Chondrocyte (in vitro differentiated cells): ENCODE results near the gene ZKSCAN5. TPM values are rescaled to one million over a fixed set of nuclear protein-coding genes. Genes with fewer than 3 reads are reported as not detected.

Experiments used
- DNase-seq: peaks from one replicate; pipeline ENCODE4 v3.0.0; 2021; ENCODE audit warnings: mixed read lengths, low spot score
- H3K27ac Mint-ChIP-seq: one replicate; pipeline ENCODE4 v1.8.0; 2021; ENCODE audit warnings: mild to moderate bottlenecking, moderate library complexity, mixed read lengths; ENCODE audit not compliant: unreplicated experiment
- H3K27me3 Mint-ChIP-seq: 2 replicates; pipeline ENCODE4 v1.8.0; 2021; ENCODE audit warnings: low read depth, mixed read lengths
- H3K36me3 Mint-ChIP-seq: 2 replicates; pipeline ENCODE4 v1.8.0; 2021; ENCODE audit warnings: low read depth, mixed read lengths
- H3K4me1 Mint-ChIP-seq: 2 replicates; pipeline ENCODE4 v1.8.0; 2021; ENCODE audit warnings: low read depth, mild to moderate bottlenecking, mixed read lengths
- H3K4me3 Mint-ChIP-seq: one replicate; pipeline ENCODE4 v1.8.0; 2021; ENCODE audit warnings: mild to moderate bottlenecking, moderate library complexity, mixed read lengths; ENCODE audit not compliant: unreplicated experiment
- H3K9me3 Mint-ChIP-seq: 2 replicates; pipeline ENCODE4 v1.8.0; 2021; ENCODE audit warnings: low read depth, mixed read lengths
- long read RNA-seq: library from polyadenylated mRNA; stranded (forward); transcript quantifications from one replicate; pipeline ENCODE4 v2.0.0, GENCODE V29; 2021
- total RNA-seq: library from RNA; stranded (reverse); gene quantifications from 3 replicates; pipeline ENCODE4 v1.2.1, GENCODE V29; 2021
- TF ChIP-seq, protein P1 (sequence below): fragments of 200-600 bp; sonication (generic); IDR thresholded peaks from 2 replicates; pipeline ENCODE4 v1.5.0; 2021; ENCODE audit warnings: antibody characterized with exemption, mild to moderate bottlenecking, moderate library complexity

The ZKSCAN5 gene
- 11.5 to 12.4 TPM (median 11.5 TPM) in 3 replicates for total RNA-seq
- long read RNA-seq, full-length matches to known transcripts: 8 of 27 reads
- long read RNA-seq, partial matches to known transcripts: 7 of 27 reads
- long read RNA-seq, other reads (novel, unspliced or antisense): 12 of 27 reads

DNA sequence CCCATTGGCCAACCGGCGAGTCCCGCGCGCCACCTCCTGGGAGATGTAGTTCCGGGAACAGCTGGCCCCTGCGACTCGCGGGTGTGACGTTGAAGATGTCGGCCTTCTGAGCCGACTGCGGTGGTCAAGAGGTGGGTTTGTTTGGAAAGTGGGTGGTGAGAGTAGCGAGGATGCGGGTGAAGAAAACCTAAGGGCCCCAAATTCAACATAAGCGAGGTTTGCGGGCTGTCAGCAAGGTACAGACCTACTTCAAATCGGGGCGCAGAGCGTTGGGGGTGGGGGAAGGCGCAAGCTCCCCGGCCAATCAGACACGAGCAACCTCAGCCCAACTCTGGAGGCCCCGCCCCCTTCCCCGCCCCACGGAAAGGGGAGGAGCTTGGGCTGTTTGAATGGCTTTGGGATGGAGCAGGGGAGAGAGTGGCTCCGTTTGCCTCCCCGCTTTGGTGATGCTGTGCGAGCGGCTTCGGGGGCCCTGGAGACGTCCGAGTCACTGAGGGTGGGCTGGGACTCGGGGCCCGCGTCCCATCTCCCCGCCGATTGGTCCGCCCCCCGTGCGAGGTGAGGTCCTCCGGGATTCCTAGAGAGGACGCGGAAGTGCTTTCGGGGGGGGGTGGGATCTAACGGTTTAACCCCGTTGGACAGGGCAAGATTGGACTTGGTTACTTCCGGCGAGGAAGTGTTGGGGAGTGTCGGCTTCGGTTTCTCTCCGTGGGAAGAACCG, at the start of gene ZKSCAN5:
TSS of gene ZKSCAN5 (plus strand) at position 60 of the 721 bp plus-strand sequence. CDS start 1,383 bp downstream, outside the sequence.
- peak within 1 kb of the TSS; percentile 99 for H3K27ac Mint-ChIP-seq
- H3K4me1 Mint-ChIP-seq: peaks cover 27% of the 10 kb centered on the region
- peak; percentile 100 for DNase-seq
- TF ChIP-seq, protein P1, sequence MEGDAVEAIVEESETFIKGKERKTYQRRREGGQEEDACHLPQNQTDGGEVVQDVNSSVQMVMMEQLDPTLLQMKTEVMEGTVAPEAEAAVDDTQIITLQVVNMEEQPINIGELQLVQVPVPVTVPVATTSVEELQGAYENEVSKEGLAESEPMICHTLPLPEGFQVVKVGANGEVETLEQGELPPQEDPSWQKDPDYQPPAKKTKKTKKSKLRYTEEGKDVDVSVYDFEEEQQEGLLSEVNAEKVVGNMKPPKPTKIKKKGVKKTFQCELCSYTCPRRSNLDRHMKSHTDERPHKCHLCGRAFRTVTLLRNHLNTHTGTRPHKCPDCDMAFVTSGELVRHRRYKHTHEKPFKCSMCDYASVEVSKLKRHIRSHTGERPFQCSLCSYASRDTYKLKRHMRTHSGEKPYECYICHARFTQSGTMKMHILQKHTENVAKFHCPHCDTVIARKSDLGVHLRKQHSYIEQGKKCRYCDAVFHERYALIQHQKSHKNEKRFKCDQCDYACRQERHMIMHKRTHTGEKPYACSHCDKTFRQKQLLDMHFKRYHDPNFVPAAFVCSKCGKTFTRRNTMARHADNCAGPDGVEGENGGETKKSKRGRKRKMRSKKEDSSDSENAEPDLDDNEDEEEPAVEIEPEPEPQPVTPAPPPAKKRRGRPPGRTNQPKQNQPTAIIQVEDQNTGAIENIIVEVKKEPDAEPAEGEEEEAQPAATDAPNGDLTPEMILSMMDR: no peak
- no peaks in the 10 kb centered on the region for H3K27me3 Mint-ChIP-seq
- no peaks in the 10 kb centered on the region for H3K9me3 Mint-ChIP-seq
- H3K4me3 Mint-ChIP-seq: peak within 1 kb of the TSS; percentile 95
- no peaks in the 10 kb centered on the region for H3K36me3 Mint-ChIP-seq

DNA sequence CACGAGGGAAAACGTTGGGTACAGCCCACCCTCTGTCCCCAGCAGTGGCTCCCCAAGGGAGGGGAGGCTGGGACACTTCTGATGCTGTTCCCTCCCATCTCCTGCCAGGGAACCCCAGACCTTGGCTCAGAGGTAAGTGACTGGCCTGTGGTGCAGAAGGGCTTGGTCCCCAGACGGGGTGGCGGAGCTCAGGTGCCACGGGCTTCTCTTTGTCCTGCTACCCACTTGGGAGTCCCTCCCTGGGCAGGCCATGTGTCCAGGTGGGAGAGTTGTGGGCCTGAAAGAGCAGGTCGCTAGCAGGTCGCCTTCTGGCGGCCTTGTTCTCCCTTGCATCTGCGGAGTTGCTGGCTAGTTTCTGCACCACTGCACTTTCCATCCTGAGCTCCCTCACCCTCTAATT, 48.6 kb upstream of the ZKSCAN5 start:
- Mint-ChIP-seq H3K27me3 (no peaks in the 10 kb centered on the region), H3K27ac (no peak overlapping the region), H3K36me3 (peaks cover 12% of the 10 kb centered on the region), H3K9me3 (no peaks in the 10 kb centered on the region), H3K4me1 (peaks cover 5% of the 10 kb centered on the region), H3K4me3 (no peak overlapping the region)
- no peak for DNase-seq
- TF ChIP-seq, protein P1: no peak

DNA sequence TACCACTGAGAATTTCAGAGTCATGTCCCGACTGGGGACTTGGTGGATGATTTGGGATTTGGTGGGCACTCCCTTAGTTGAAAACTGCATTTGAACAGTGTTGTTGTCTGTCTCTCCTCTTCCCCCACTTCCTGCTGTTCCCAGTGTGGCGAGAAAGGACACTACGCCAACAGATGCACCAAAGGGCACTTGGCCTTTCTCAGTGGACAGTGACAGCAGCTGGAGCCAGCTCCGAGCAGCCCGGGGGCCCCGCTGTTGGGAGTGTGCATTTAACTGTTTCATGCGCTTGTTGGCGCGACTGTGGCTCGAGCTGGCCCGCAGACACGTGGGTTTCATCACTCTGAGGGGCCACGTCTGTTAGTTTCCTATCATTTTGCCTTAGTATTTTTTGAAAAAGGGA, 48.2 kb upstream of the ZKSCAN5 start:
- Mint-ChIP-seq H3K36me3 (peaks cover 12% of the 10 kb centered on the region), H3K4me1 (peaks cover 6% of the 10 kb centered on the region), H3K4me3 (no peak overlapping the region), H3K9me3 (no peaks in the 10 kb centered on the region), H3K27ac (no peak overlapping the region), H3K27me3 (no peaks in the 10 kb centered on the region)
- DNase-seq: no peak
- TF ChIP-seq, protein P1: no peak

DNA sequence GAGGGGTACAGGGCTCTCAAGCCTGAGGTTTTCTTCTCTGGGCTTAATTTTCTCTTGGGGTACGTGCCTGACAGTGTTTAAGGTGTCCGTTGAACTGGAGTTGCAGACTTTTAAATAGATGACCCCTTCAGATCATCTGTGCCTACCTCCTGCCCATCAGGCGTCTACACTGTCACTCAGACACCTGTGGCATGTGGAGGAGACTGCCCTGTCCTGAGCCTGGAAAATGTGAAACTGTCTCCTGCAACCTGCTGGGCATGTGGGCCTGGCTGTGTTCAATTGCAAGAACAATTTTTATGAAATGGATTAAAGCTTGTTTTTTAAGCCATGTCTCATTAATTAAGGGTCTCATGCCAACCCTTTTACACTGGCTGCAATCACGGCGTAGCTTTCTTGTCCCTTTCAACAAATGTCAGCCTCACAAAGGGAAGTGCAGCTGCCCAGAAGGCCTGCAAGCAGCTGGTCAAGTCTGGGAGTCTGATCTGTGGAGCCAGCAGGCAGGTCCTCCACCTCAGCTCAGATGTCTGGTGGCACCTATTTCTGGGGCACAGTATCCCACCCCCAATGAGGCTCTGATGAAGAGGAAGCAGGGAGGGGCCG, 47.3 kb upstream of the ZKSCAN5 start:
- peaks cover 6% of the 10 kb centered on the region for H3K4me1 Mint-ChIP-seq
- H3K4me3 Mint-ChIP-seq: no peak overlapping the region
- no peaks in the 10 kb centered on the region for H3K9me3 Mint-ChIP-seq
- no peak for DNase-seq
- H3K36me3 Mint-ChIP-seq: peaks cover 12% of the 10 kb centered on the region
- TF ChIP-seq, protein P1: no peak
- H3K27me3 Mint-ChIP-seq: no peaks in the 10 kb centered on the region
- no peak overlapping the region for H3K27ac Mint-ChIP-seq

DNA sequence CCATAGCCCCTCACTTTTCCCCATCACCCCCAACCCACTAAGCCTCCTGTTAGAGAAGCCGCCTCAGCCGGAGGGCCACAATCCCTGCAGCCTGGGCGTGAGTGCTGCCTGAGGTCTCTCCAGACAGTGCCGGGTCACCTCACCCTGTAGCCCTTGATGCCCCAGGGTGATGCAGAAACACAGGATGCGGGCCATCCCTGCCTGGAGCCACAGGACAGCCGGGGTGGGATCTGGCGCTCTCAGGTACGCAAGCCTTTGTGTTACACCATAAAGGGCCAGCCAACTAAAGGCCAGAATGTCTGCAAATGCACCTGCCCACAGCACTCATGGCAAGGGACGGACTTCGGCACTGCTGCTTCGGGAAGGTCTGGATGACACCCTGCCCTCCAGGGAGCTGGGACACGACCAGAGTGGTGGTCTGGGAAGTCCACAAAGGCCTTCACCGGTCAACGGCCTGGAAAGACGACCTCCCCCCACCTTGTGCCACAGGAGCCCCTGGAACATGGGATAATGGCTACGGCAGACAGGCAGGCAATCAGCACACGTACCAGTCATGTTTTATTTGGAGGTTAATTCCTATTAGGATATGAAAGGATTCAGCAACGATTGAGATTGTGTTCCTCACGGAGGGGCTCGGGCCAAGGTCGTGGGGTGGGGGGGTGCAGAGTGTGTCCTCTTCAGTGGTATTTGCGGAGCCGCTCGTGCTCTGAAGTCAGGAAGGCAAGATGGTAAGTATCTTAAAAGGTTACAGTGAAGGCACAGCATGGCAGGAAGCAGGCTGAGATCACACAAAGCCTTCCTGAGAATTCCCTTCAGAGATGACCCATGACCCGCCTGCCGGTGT, 46.6 kb upstream of the ZKSCAN5 start:
- H3K27me3 Mint-ChIP-seq: no peaks in the 10 kb centered on the region
- no peaks in the 10 kb centered on the region for H3K9me3 Mint-ChIP-seq
- peaks cover 8% of the 10 kb centered on the region for H3K4me1 Mint-ChIP-seq
- TF ChIP-seq, protein P1: no peak
- peaks cover 14% of the 10 kb centered on the region for H3K36me3 Mint-ChIP-seq
- H3K27ac Mint-ChIP-seq: peak overlapping the region; percentile 27
- H3K4me3 Mint-ChIP-seq: no peak overlapping the region
- DNase-seq: no peak
